ENCODE results near the gene FBXL13. TPM values are rescaled to one million over a fixed set of nuclear protein-coding genes. Genes with fewer than 3 reads are reported as not detected.
A peak's percentile ranks its signal among the peaks of the same experiment; 100 is the strongest.

FBXL13 gene
- polyA plus RNA-seq, 1 of the 3 experiments (the other 2 are of a cell fraction), result 1.1 TPM

GRCh38 chr7:102927312-102927933, 147.2 kb downstream of the FBXL13 start (continued):
- TF ChIP-seq YY1 (IDR thresholded peaks at IDR 0.05; ENCODE audit: low read depth) (no peak), FOXM1 (IDR thresholded peaks at IDR 0.05; ENCODE audit: low read depth) (no peak), IRF3 (IDR thresholded peaks at IDR 0.05; ENCODE audit: low read depth, low read length) (no peak), GABPA (IDR thresholded peaks at IDR 0.05; ENCODE audit: low read depth) (no peak), NFIC (IDR thresholded peaks at IDR 0.05; ENCODE audit: borderline replicate concordance) (no peak), SIN3A (IDR thresholded peaks at IDR 0.05; ENCODE audit: borderline replicate concordance, low read depth, low read length) (no peak), CHD2 (IDR thresholded peaks at IDR 0.05; ENCODE audit: low read length, partially characterized antibody) (no peak), MEF2A (IDR thresholded peaks at IDR 0.05; ENCODE audit: borderline replicate concordance, low read depth) (no peak)

GRCh38 chr7:102926783-102927140, 147.8 kb downstream of the FBXL13 start:
- no peaks in the 10 kb centered on the region for H3K36me3 ChIP-seq (replicated peaks in 1 of 2; ENCODE audit: control insufficient read depth in 1 of 2, insufficient read depth in 2 of 2, low read length in 1 of 2)
- no peaks in the 10 kb centered on the region for H3K9me2 ChIP-seq
- no peaks in the 10 kb centered on the region for H3K27me3 ChIP-seq (ENCODE audit: insufficient read depth)
- ChIA-PET POLR2A (no interaction called here), CTCF (no interaction called here)
- peaks cover 11 to 17% of the 10 kb centered on the region in 2 experiments; a peak in 3 of 4 replicates for H3K4me1 ChIP-seq (ENCODE audit: control insufficient read depth in 1 of 2, insufficient read depth in 2 of 2, low read depth in 1 of 2, low read length in 1 of 2)
- peaks cover 7% of the 10 kb centered on the region for H3F3A ChIP-seq (replicated peaks; ENCODE audit: insufficient read depth)
- no peak overlapping the region for H3K4me2 ChIP-seq
- H3K9me3 ChIP-seq, result no peaks in the 10 kb centered on the region
- 0 out of 2 replicates have a peak overlapping the region, but pooled peaks have one; percentile 1 for H2AFZ ChIP-seq (ENCODE audit: low read depth)
- no peaks in the 10 kb centered on the region for H4K20me1 ChIP-seq (ENCODE audit: insufficient read depth)
- no peak overlapping the region for H3K4me3 ChIP-seq (ENCODE audit: low read depth in 2 of 2, low read length in 1 of 2)
- no peak for DNase-seq
- no peak overlapping the region for H3K9ac ChIP-seq
- TF ChIP-seq IRF3 (IDR thresholded peaks at IDR 0.05; ENCODE audit: low read depth, low read length), result no peak
- no peak for TF ChIP-seq FOSL2 (IDR thresholded peaks at IDR 0.05; ENCODE audit: borderline replicate concordance, low read depth)
- TF ChIP-seq MXI1 (IDR thresholded peaks at IDR 0.05; ENCODE audit: low read depth, low read length), result no peak
- TF ChIP-seq EZH2phosphoT487 (IDR thresholded peaks at IDR 0.05; ENCODE audit: borderline replicate concordance, low read depth), result no peak
- no peak for TF ChIP-seq MEF2A (IDR thresholded peaks at IDR 0.05; ENCODE audit: borderline replicate concordance, low read depth)
- TF ChIP-seq SMC3 (IDR thresholded peaks at IDR 0.05; ENCODE audit: low read depth, low read length), result no peak
- TF ChIP-seq CTCF (IDR thresholded peaks at IDR 0.05), result no peak
- no peak for TF ChIP-seq FOXM1 (IDR thresholded peaks at IDR 0.05; ENCODE audit: low read depth)
- TF ChIP-seq PBX3 (IDR thresholded peaks at IDR 0.05), result no peak
- no peak for TF ChIP-seq ELF1 (IDR thresholded peaks at IDR 0.05)
- TF ChIP-seq ZBTB33 (IDR thresholded peaks at IDR 0.05; ENCODE audit: borderline replicate concordance, low read depth), result no peak
- no peak for TF ChIP-seq NRF1 (IDR thresholded peaks at IDR 0.05; ENCODE audit: low read depth, low read length)
- no peak for TF ChIP-seq POLR2AphosphoS5 (IDR thresholded peaks at IDR 0.05; ENCODE audit: low read depth, low read length)
- no peak for TF ChIP-seq TCF12 (IDR thresholded peaks at IDR 0.05)
- peak overlapping the region; percentile 42 to 62; a peak in 3 of 4 replicates for H3K27ac ChIP-seq (ENCODE audit: low read depth in 2 of 2, low read length in 1 of 2)
- H3K79me2 ChIP-seq (ENCODE audit: insufficient read depth), result no peaks in the 10 kb centered on the region
